ENCODE measurements around the gene SLC13A1. TPM values are rescaled to one million over a fixed set of nuclear protein-coding genes. Genes with fewer than 3 reads are reported as not detected.

SLC13A1 gene
- total and polyA plus RNA-seq, 4 donors, result not detected

- 74 to 78% methylated on average over 5 of the region's 5 CpGs for WGBS, 2 donors
- Histone ChIP-seq H3K27me3 (ENCODE audit: control insufficient read depth in 3 of 3, insufficient read depth in 3 of 3, low read length in 2 of 3) (no peaks in the 10 kb centered on the region), H3K4me1 (ENCODE audit: control insufficient read depth in 5 of 5, insufficient read depth in 5 of 5, low read length in 5 of 5) (peaks cover 0 to 8% (median 0%) of the 10 kb centered on the region in 5 donors), H3K9ac (ENCODE audit: insufficient read depth in 1 of 2, low read length in 2 of 2) (no peak overlapping the region), H3K27ac (ENCODE audit: low read depth in 1 of 2, low read length in 1 of 2) (no peak overlapping the region), H3K9me3 (ENCODE audit: control insufficient read depth in 4 of 4, insufficient read depth in 3 of 4, low read length in 3 of 4) (peaks cover 0 to 2% (median 0%) of the 10 kb centered on the region in 4 donors), H3K4me3 (no peak overlapping the region), H3K36me3 (ENCODE audit: control insufficient read depth in 4 of 4, insufficient read depth in 4 of 4, low read length in 4 of 4) (no peaks in the 10 kb centered on the region)
- DNase-seq (no peak), ATAC-seq (ENCODE audit: insufficient read depth, low FRiP score) (no peak)
- TF ChIP-seq CTCF (IDR thresholded peaks at IDR 0.05; ENCODE audit: control extremely low read depth, extremely low read depth), result no peak
These were observed 11.2 kb upstream of the SLC13A1 start for GRCh38 chr7:123210986-123211385.

GRCh38 chr7:123209786-123210185 is 10.0 kb upstream of the SLC13A1 start:
- H3K9ac ChIP-seq (ENCODE audit: insufficient read depth in 1 of 2, low read length in 2 of 2), result no peak overlapping the region
- no peak overlapping the region for H3K27ac ChIP-seq (ENCODE audit: low read depth in 1 of 2, low read length in 1 of 2)
- no peaks in the 10 kb centered on the region for H3K27me3 ChIP-seq (ENCODE audit: control insufficient read depth in 3 of 3, insufficient read depth in 3 of 3, low read length in 2 of 3)
- no peak overlapping the region for H3K4me3 ChIP-seq
- DNase-seq (peak in 1 of 3 donors; percentile 32), ATAC-seq (ENCODE audit: insufficient read depth, low FRiP score) (peak; percentile 41)
- TF ChIP-seq CTCF (IDR thresholded peaks at IDR 0.05; ENCODE audit: control extremely low read depth, extremely low read depth), result no peak
- peaks cover 0 to 8% (median 0%) of the 10 kb centered on the region in 5 donors for H3K4me1 ChIP-seq (ENCODE audit: control insufficient read depth in 5 of 5, insufficient read depth in 5 of 5, low read length in 5 of 5)
- H3K36me3 ChIP-seq (ENCODE audit: control insufficient read depth in 4 of 4, insufficient read depth in 4 of 4, low read length in 4 of 4), result no peaks in the 10 kb centered on the region
- no peaks in the 10 kb centered on the region for H3K9me3 ChIP-seq (ENCODE audit: control insufficient read depth in 4 of 4, insufficient read depth in 3 of 4, low read length in 3 of 4)
- 49 to 63% methylated on average over 3 of the region's 3 CpGs for WGBS, 2 donors

GRCh38 chr7:123208793-123209192 is 9.0 kb upstream of the SLC13A1 start:
- no peak overlapping the region for H3K27ac ChIP-seq (ENCODE audit: low read depth in 1 of 2, low read length in 1 of 2)
- no peak overlapping the region for H3K4me3 ChIP-seq
- peaks cover 0 to 8% (median 0%) of the 10 kb centered on the region in 5 donors for H3K4me1 ChIP-seq (ENCODE audit: control insufficient read depth in 5 of 5, insufficient read depth in 5 of 5, low read length in 5 of 5)
- H3K36me3 ChIP-seq (ENCODE audit: control insufficient read depth in 4 of 4, insufficient read depth in 4 of 4, low read length in 4 of 4), result no peaks in the 10 kb centered on the region
- ATAC-seq (ENCODE audit: insufficient read depth, low FRiP score) (no peak), DNase-seq (peak in 2 of 3 donors; percentile 16 to 26)
- H3K9me3 ChIP-seq (ENCODE audit: control insufficient read depth in 4 of 4, insufficient read depth in 3 of 4, low read length in 3 of 4), result no peaks in the 10 kb centered on the region
- no peak overlapping the region for H3K9ac ChIP-seq (ENCODE audit: insufficient read depth in 1 of 2, low read length in 2 of 2)
- WGBS, 2 donors, result 42 to 55% methylated on average over 3 of the region's 3 CpGs
- no peaks in the 10 kb centered on the region for H3K27me3 ChIP-seq (ENCODE audit: control insufficient read depth in 3 of 3, insufficient read depth in 3 of 3, low read length in 2 of 3)
- no peak for TF ChIP-seq CTCF (IDR thresholded peaks at IDR 0.05; ENCODE audit: control extremely low read depth, extremely low read depth)

- Histone ChIP-seq H3K27me3 (ENCODE audit: control insufficient read depth in 3 of 3, insufficient read depth in 3 of 3, low read length in 2 of 3) (no peaks in the 10 kb centered on the region), H3K9ac (ENCODE audit: insufficient read depth in 1 of 2, low read length in 2 of 2) (no peak overlapping the region), H3K36me3 (ENCODE audit: control insufficient read depth in 4 of 4, insufficient read depth in 4 of 4, low read length in 4 of 4) (no peaks in the 10 kb centered on the region), H3K27ac (ENCODE audit: low read depth in 1 of 2, low read length in 1 of 2) (no peak overlapping the region), H3K9me3 (ENCODE audit: control insufficient read depth in 4 of 4, insufficient read depth in 3 of 4, low read length in 3 of 4) (no peaks in the 10 kb centered on the region), H3K4me1 (ENCODE audit: control insufficient read depth in 5 of 5, insufficient read depth in 5 of 5, low read length in 5 of 5) (no peaks in the 10 kb centered on the region), H3K4me3 (no peak overlapping the region)
- ATAC-seq (ENCODE audit: insufficient read depth, low FRiP score) (no peak), DNase-seq (no peak)
- WGBS, 2 donors, result 58 to 62% methylated on average over 3 of the region's 3 CpGs
- TF ChIP-seq CTCF (IDR thresholded peaks at IDR 0.05; ENCODE audit: control extremely low read depth, extremely low read depth), result no peak
These were observed 4.6 kb upstream of the SLC13A1 start for GRCh38 chr7:123204206-123204835.
